H1 (cell line): Measurements from ENCODE around the gene APBA2. TPM values are rescaled to one million over a fixed set of nuclear protein-coding genes. Genes with fewer than 3 reads are reported as not detected.

ENCODE experiments used
- ATF3 ChIP-seq: IDR thresholded peaks from 2 replicates; pipeline ENCODE4 v1.6.1; 2011; ENCODE audit warnings: low read depth, mild to moderate bottlenecking, low read length; ENCODE audit not compliant: insufficient read depth
- CEBPB ChIP-seq: IDR thresholded peaks from 2 replicates; pipeline ENCODE4 v1.6.1; 2012; ENCODE audit warnings: low read depth, low read length
- EP300 ChIP-seq, 2 experiments: IDR thresholded peaks; 1 replicate in 1 of 2; 2 replicates in 1 of 2; pipeline ENCODE4 v1.6.1; 2011 to 2012; ENCODE audit warnings: low read depth in 2 of 2, low read length in 2 of 2, mild to moderate bottlenecking in 2 of 2, borderline replicate concordance in 1 of 2, inconsistent platforms in 1 of 2, moderate library complexity in 1 of 2
- EZH2 ChIP-seq: fragments of 200-600 bp; sonication (generic); IDR thresholded peaks from 2 replicates; pipeline ENCODE4 v1.7.1; 2012; ENCODE audit warnings: low read depth, mild to moderate bottlenecking, moderate library complexity, low read length, inconsistent platforms; ENCODE audit not compliant: severe bottlenecking
- KDM5A ChIP-seq: fragments of 200-600 bp; IDR thresholded peaks from 2 replicates; pipeline ENCODE4 v1.7.1; 2012; ENCODE audit warnings: mild to moderate bottlenecking, low read length, inconsistent platforms, mixed read lengths
- NRF1 ChIP-seq: IDR thresholded peaks from 2 replicates; pipeline ENCODE4 v1.6.1; 2011; ENCODE audit warnings: mild to moderate bottlenecking, low read depth, low read length, improper control_type of control experiment
- POU5F1 ChIP-seq: IDR thresholded peaks from 2 replicates; pipeline ENCODE4 v1.6.1; 2011; ENCODE audit warnings: low read depth, mild to moderate bottlenecking, low read length, moderate library complexity
- YY1 ChIP-seq: IDR thresholded peaks from 2 replicates; pipeline ENCODE4 v1.6.1; 2011; ENCODE audit warnings: low read depth, mild to moderate bottlenecking, low read length
- polyA plus RNA-seq, 7 experiments: library from polyadenylated mRNA; depleted of rRNA in 3 of 7; stranded (reverse) in 5 of 7; unstranded in 2 of 7; fragments of >200 nt in 5 of 7; fragments of 200-250 nt in 2 of 7; gene quantifications; 1 replicate in 5 of 7; 2 replicates in 1 of 7; 4 replicates in 1 of 7; pipeline versions ENCODE4 v1.2.1 to v1.2.3, GENCODE V29; 2011 to 2013; ENCODE audit warnings: missing spikeins in 2 of 7, mixed read lengths in 2 of 7
- total RNA-seq: library from RNA; stranded (reverse); fragmentation: NEBNext Ultra II Directional; extraction: Animal tissue kit (Norgen Biotek cat#: 25700); gene quantifications from 2 replicates; pipeline ENCODE4 v1.2.1, GENCODE V29; 2021

APBA2 gene
- total and polyA plus RNA-seq, 2 of the 8 experiments (the other 6 are each of a cell fraction or from before 2014, with no cell fraction given), result 15.5 to 19.0 TPM

- no peak for TF ChIP-seq EZH2
- TF ChIP-seq NRF1, result no peak
- TF ChIP-seq POU5F1, result no peak
- no peak for TF ChIP-seq CEBPB
- TF ChIP-seq EP300 (IDR thresholded peaks at IDR 0.05; ENCODE audit: borderline replicate concordance in 1 of 2, low read depth in 2 of 2, low read length in 2 of 2), result no peak
- no peak for TF ChIP-seq YY1
- TF ChIP-seq KDM5A, result no peak
- TF ChIP-seq ATF3, result no peak
These were observed 226.0 kb downstream of the APBA2 start (continued) for GRCh38 chr15:29111705-29112281.
